SJCRH30 (cell line): ENCODE measurements around the gene CCDC7. TPM values are rescaled to one million over a fixed set of nuclear protein-coding genes. Genes with fewer than 3 reads are reported as not detected.
"Not testable (repeated sequence)": the region's sequence is repeated elsewhere in the genome, so short reads cannot be mapped to it uniquely, and the experiment has no call there.

Experiments used
- DNase-seq, 2 experiments: peaks; one replicate each; pipeline ENCODE4 v3.0.0-alpha.2; 2015 to 2020
- H3K27ac ChIP-seq: fragments of 250-450 bp; sonication (Bioruptor Pico); 2 replicates; pipeline ENCODE4 v1.5.1; 2020; ENCODE audit warnings: mild to moderate bottlenecking, moderate library complexity
- H3K27me3 ChIP-seq: fragments of 250-450 bp; sonication (Bioruptor Pico); 2 replicates; pipeline ENCODE4 v1.5.1; 2020; ENCODE audit warnings: mild to moderate bottlenecking, moderate library complexity
- H3K36me3 ChIP-seq: fragments of 250-450 bp; sonication (Bioruptor Pico); 2 replicates; pipeline ENCODE4 v1.5.1; 2020; ENCODE audit warnings: mild to moderate bottlenecking, moderate library complexity
- H3K4me1 ChIP-seq: fragments of 250-450 bp; sonication (Bioruptor Pico); 2 replicates; pipeline ENCODE4 v1.5.1; 2020; ENCODE audit warnings: mild to moderate bottlenecking, moderate library complexity
- H3K4me3 ChIP-seq: fragments of 250-450 bp; sonication (Bioruptor Pico); 2 replicates; pipeline ENCODE4 v1.5.1; 2020; ENCODE audit warnings: mild to moderate bottlenecking, moderate library complexity
- H3K9me3 ChIP-seq: fragments of 250-450 bp; sonication (Bioruptor Pico); replicated peaks from 2 replicates; pipeline ENCODE4 v1.5.1; 2020; ENCODE audit warnings: mild to moderate bottlenecking, moderate library complexity
- total RNA-seq: library from RNA; depleted of rRNA; stranded (reverse); fragments of >200 nt; shearing (Covaris generic); gene quantifications from 2 replicates; pipeline ENCODE4 v1.2.3, GENCODE V29; 2014; rRNA removed

Gene CCDC7
- total RNA-seq, 1 experiment from 2014 or later, result 12.0 TPM

DNA sequence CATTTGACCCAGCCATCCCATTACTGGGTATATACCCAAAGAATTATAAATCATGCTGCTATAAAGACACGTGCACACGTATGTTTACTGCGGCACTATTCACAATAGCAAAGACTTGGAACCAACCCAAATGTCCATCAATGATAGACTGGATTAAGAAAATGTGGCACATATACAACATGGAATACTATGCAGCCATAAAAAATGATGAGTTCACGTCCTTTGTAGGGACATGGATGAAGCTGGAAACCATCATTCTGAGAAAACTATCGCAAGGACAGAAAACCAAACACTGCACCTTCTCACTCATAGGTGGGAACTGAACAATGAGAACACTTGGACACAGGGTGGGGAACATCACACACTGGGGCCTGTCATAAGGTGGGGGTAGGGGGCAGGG, 471.9 kb downstream of the CCDC7 start:
- DNase-seq, H3K27ac ChIP-seq, H3K9me3 ChIP-seq, H3K4me3 ChIP-seq, H3K27me3 ChIP-seq, H3K4me1 ChIP-seq: not testable (repeated sequence)
- H3K36me3 ChIP-seq, result peaks cover 65% of the 10 kb centered on the region

DNA sequence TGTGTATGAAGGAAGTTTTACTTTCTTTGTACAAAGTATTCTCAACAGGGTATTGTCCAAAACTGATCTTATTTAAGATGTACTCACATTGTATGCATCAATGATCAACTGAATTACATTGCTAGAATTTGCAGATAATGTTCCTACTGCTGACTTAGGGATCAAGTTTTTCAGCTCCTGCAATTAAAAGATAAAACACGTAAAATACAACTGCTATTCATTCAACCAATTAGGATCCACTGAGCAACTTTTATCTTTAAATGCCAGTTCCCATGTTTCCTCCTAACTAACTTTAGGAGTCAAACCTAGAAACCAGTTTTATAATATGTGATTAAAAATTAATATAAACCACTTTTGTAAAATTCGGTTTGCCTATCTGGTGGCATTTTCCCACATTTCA, 476.2 kb downstream of the CCDC7 start:
- H3K4me1 ChIP-seq, result no peaks in the 10 kb centered on the region
- peaks cover 4% of the 10 kb centered on the region; the same call in 1 of the 2 replicates for H3K9me3 ChIP-seq
- no peak for DNase-seq
- H3K27ac ChIP-seq, result no peak overlapping the region
- no peak overlapping the region for H3K4me3 ChIP-seq
- peaks cover 77% of the 10 kb centered on the region for H3K36me3 ChIP-seq
- no peaks in the 10 kb centered on the region for H3K27me3 ChIP-seq

DNA sequence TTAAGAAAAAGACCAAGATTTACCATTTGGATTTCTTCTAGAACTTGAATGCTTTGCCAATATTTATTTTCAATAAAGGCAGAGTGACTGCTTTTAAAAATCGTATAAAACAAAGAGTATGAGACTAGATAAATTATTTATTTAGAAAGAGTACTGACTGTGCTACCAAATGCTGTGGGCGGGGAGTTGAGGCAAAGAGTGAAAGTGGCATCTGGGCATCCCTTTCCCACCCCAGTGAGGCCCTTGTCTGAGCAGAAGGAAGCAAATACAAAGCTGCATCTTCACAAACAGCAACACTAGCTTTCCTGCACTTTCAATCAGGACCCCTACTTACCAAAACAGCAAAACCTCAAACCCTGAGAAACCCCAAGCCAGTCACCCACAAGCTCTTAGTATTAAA, 477.2 kb downstream of the CCDC7 start:
- Histone ChIP-seq H3K27me3 (no peaks in the 10 kb centered on the region), H3K4me1 (no peaks in the 10 kb centered on the region), H3K36me3 (peaks cover 79% of the 10 kb centered on the region), H3K27ac (no peak overlapping the region), H3K9me3 (peaks cover 4% of the 10 kb centered on the region; the same call in 1 of the 2 replicates), H3K4me3 (no peak overlapping the region)
- no peak for DNase-seq

DNA sequence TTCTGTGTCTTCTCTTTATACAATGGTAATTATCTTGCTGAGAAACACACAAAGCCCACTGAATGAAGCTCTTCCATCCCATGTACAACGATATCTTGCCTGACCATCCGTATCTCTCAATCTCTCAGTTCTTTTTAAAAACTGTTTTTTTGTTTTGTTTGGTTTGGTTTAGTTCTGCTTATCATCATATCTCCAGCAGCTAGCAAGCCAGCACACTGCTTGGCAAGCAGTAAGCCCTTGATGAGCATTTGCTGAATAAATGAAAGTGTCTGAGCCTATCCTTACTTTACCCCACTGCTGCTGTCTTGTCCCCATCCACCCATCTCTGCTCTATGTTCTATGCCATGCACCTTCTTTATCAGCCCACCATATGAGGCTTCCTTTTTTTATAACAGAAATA, 477.9 kb downstream of the CCDC7 start:
- Histone ChIP-seq H3K27ac (no peak overlapping the region), H3K4me3 (no peak overlapping the region), H3K9me3 (peaks cover 4% of the 10 kb centered on the region; the same call in 1 of the 2 replicates), H3K36me3 (peaks cover 78% of the 10 kb centered on the region), H3K4me1 (no peaks in the 10 kb centered on the region), H3K27me3 (no peaks in the 10 kb centered on the region)
- DNase-seq, result no peak

Other genes with a start within 250 kb of the CCDC7 start
- gene EPC1, start 99.0 kb upstream of the CCDC7 start, total RNA-seq, result 22.5 and 29.6 TPM in 2 replicates